Measurements from ENCODE around the gene VAPB.

VAPB gene

DNA sequence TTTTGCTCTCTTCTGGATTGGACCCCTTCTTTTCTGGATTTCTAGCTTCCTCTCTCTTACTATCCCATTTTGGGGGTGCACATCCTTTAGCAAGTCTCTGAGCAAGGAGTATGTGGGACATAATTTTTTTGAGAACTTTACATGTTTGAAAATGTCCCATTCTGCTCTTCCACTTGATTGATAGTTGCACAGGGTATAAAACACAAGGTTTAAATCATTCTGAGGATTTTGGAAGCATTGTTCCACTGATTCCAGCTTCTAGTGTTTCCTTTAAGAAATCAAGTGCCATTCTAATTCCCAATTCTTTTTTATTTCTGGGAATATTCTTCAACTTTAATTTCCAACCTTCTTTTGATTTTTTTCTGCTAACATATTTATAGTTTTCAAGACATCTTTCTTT lies 65.4 kb downstream of the VAPB start:
- Histone ChIP-seq H3K9me3 (ENCODE audit: control insufficient read depth, low read length) (no peaks in the 10 kb centered on the region), H3K4me1 (ENCODE audit: control insufficient read depth, insufficient read depth, low read length, poor library complexity, severe bottlenecking) (no peaks in the 10 kb centered on the region), H3K27me3 (replicated peaks; ENCODE audit: control insufficient read depth, insufficient read depth, low read length, poor library complexity, severe bottlenecking) (no peaks in the 10 kb centered on the region), H3K27ac (ENCODE audit: insufficient read depth, low read length, poor library complexity, severe bottlenecking) (no peak overlapping the region), H3K36me3 (ENCODE audit: control insufficient read depth, insufficient read depth, low read length) (no peaks in the 10 kb centered on the region), H3K4me3 (ENCODE audit: insufficient read depth, low read depth, low read length, poor library complexity, severe bottlenecking) (no peak overlapping the region)
- no peak for DNase-seq

DNA sequence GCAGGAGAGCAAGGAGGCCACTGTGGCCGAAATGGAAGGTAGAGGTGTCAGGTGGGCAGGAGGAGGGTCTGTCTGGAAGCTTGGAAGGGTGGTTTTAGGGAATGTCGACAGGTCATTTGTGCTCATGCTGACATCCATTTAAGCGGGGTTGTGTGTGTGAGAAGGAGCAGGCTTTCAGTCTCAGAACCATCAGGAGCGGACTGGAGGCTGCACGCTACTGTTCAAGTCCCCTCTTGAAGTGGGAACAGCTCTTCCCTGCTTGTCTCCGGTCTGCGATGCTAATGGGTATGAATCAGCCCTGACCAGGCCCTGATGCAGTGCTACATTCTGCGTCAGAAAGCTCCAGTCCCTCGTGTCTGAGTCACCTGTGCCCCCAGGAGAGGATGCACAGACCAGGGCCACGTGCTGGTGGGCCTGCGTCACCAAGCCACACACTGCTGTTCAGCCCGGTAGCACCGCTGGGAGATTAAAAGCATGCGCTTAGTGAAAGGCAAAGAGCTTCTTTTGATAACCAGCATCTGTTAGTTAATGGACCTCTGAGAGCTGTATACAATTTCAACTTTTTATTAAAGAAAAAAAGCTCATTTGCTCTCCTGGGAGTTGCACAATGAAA lies 68.2 kb downstream of the VAPB start:
- H3K27ac ChIP-seq (ENCODE audit: insufficient read depth, low read length, poor library complexity, severe bottlenecking): no peak overlapping the region
- H3K9me3 ChIP-seq (ENCODE audit: control insufficient read depth, low read length): no peaks in the 10 kb centered on the region
- no peaks in the 10 kb centered on the region for H3K36me3 ChIP-seq (ENCODE audit: control insufficient read depth, insufficient read depth, low read length)
- no peak overlapping the region for H3K4me3 ChIP-seq (ENCODE audit: insufficient read depth, low read depth, low read length, poor library complexity, severe bottlenecking)
- no peaks in the 10 kb centered on the region for H3K27me3 ChIP-seq (replicated peaks; ENCODE audit: control insufficient read depth, insufficient read depth, low read length, poor library complexity, severe bottlenecking)
- no peaks in the 10 kb centered on the region for H3K4me1 ChIP-seq (ENCODE audit: control insufficient read depth, insufficient read depth, low read length, poor library complexity, severe bottlenecking)
- DNase-seq: no peak

DNA sequence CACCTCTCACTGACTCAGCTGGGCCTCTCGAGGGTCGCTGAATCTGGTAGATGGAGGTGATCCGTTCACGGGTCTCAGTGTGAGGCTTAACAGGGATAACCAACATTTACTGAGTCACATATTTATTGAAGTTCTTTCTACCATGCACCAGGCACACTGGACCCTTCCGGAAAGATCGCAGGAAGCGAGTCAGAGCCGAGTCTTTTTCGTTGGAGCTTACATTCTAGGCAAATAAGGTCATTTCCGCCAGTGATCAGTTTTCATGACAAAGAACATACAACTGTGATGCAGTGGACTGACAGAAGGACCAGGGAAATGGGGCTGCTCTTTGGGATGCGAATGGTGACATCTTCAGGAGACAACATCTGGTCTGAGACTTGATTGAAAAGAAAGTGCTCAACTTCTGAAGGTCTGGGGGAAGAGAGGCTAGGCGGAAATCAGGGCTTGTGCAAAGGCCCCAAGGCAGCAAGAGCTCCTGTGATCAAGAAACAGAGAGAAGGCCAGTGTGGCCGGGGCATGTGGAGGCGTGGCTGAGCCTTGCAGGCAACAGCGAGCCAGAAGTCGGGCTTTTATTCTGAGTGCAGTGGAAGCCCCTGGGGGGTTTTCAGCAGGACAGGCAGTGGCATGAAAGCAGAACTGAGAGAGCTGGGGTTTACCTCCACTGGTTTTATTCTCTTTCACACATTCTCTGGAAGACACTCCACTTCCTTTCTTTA lies 69.5 kb downstream of the VAPB start:
- no peak for DNase-seq

DNA sequence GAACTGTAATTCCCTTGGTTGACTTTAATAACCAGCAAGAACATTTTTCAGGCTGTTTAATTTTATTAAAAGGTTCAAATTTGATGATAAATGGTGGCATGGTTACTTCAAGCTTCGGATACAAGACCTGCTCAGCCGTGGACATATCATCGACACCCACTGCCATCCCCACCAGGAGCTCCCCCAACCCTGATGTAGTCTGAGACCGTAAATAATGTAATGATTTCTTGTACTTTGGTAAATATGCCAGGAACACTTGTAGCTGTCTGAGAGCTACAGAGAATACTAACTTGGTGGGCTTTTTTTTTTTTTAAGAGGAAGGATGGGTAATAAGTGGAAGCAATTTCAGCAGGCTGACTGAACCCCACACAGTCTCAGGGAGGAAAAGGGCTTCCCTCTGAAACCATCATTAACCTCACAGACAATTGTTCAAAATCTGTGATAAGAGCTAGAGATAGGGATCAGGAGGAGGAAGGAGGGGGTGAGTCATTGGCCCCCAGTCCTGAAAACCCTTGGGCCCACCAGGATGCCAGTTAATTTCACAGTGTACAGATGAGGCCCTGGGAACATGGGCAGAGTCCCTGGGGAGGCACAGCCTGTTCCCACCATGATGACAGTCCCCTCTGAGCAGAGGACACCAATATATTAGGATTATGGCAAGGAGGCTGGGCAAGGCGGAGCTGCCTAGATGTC lies 70.2 kb downstream of the VAPB start:
- no peaks in the 10 kb centered on the region for H3K27me3 ChIP-seq (replicated peaks; ENCODE audit: control insufficient read depth, insufficient read depth, low read length, poor library complexity, severe bottlenecking)
- DNase-seq: no peak
- no peak overlapping the region for H3K27ac ChIP-seq (ENCODE audit: insufficient read depth, low read length, poor library complexity, severe bottlenecking)
- no peaks in the 10 kb centered on the region for H3K36me3 ChIP-seq (ENCODE audit: control insufficient read depth, insufficient read depth, low read length)
- H3K9me3 ChIP-seq (ENCODE audit: control insufficient read depth, low read length): no peaks in the 10 kb centered on the region
- no peak overlapping the region for H3K4me3 ChIP-seq (ENCODE audit: insufficient read depth, low read depth, low read length, poor library complexity, severe bottlenecking)
- H3K4me1 ChIP-seq (ENCODE audit: control insufficient read depth, insufficient read depth, low read length, poor library complexity, severe bottlenecking): no peaks in the 10 kb centered on the region

More for the DNA sequence above, 69.5 kb downstream of the VAPB start:
- Histone ChIP-seq H3K36me3 (ENCODE audit: control insufficient read depth, insufficient read depth, low read length) (no peaks in the 10 kb centered on the region), H3K4me1 (ENCODE audit: control insufficient read depth, insufficient read depth, low read length, poor library complexity, severe bottlenecking) (no peaks in the 10 kb centered on the region), H3K4me3 (ENCODE audit: insufficient read depth, low read depth, low read length, poor library complexity, severe bottlenecking) (no peak overlapping the region), H3K27me3 (replicated peaks; ENCODE audit: control insufficient read depth, insufficient read depth, low read length, poor library complexity, severe bottlenecking) (no peaks in the 10 kb centered on the region), H3K9me3 (ENCODE audit: control insufficient read depth, low read length) (no peaks in the 10 kb centered on the region), H3K27ac (ENCODE audit: insufficient read depth, low read length, poor library complexity, severe bottlenecking) (no peak overlapping the region)

DNA sequence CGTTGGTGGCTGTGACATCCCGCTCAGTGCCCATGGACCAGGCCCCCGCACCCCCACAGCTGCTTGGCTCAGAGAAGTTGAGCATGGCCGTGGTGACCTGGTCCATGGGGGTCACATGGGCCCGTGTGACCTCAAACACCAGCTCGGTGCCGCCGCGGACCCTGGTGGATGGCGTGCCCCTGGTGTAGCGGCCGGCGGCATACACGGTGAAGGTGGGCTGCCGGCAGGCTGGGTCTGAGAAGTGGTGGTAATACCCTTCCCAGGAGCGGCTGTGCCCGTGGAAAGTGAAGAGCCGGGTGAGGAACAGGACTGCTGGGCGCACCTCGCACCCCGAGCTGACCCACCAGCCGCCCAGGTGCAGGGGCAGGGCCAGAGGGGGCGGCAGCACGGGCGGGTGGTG lies 72.1 kb downstream of the VAPB start:
- DNase-seq: no peak
- Histone ChIP-seq H3K27me3 (replicated peaks; ENCODE audit: control insufficient read depth, insufficient read depth, low read length, poor library complexity, severe bottlenecking) (no peaks in the 10 kb centered on the region), H3K4me1 (ENCODE audit: control insufficient read depth, insufficient read depth, low read length, poor library complexity, severe bottlenecking) (no peaks in the 10 kb centered on the region), H3K9me3 (ENCODE audit: control insufficient read depth, low read length) (no peaks in the 10 kb centered on the region), H3K27ac (ENCODE audit: insufficient read depth, low read length, poor library complexity, severe bottlenecking) (no peak overlapping the region), H3K36me3 (ENCODE audit: control insufficient read depth, insufficient read depth, low read length) (no peaks in the 10 kb centered on the region), H3K4me3 (ENCODE audit: insufficient read depth, low read depth, low read length, poor library complexity, severe bottlenecking) (no peak overlapping the region)

DNA sequence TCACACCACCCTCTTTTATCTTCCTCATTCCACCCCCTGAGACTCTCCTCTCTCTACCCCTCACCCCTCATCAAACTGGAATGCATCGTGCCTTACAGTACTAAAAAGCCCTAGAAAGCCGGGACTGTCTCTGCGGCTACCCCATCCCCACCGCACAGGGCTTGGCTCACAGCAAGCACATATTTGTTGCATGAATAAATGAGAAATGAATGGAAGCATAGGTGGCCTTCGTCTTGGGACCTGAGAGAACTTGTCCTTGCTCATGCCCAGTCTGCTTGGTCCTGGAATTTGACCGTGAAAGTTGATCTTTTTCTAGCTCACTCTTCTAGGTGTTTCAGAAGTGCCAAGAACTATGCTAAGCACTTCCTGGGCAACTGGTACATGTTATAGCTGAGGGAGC lies 72.9 kb downstream of the VAPB start:
- H3K4me3 ChIP-seq (ENCODE audit: insufficient read depth, low read depth, low read length, poor library complexity, severe bottlenecking): no peak overlapping the region
- H3K36me3 ChIP-seq (ENCODE audit: control insufficient read depth, insufficient read depth, low read length): no peaks in the 10 kb centered on the region
- no peaks in the 10 kb centered on the region for H3K4me1 ChIP-seq (ENCODE audit: control insufficient read depth, insufficient read depth, low read length, poor library complexity, severe bottlenecking)
- no peaks in the 10 kb centered on the region for H3K9me3 ChIP-seq (ENCODE audit: control insufficient read depth, low read length)
- H3K27me3 ChIP-seq (replicated peaks; ENCODE audit: control insufficient read depth, insufficient read depth, low read length, poor library complexity, severe bottlenecking): no peaks in the 10 kb centered on the region
- no peak for DNase-seq
- no peak overlapping the region for H3K27ac ChIP-seq (ENCODE audit: insufficient read depth, low read length, poor library complexity, severe bottlenecking)

DNA sequence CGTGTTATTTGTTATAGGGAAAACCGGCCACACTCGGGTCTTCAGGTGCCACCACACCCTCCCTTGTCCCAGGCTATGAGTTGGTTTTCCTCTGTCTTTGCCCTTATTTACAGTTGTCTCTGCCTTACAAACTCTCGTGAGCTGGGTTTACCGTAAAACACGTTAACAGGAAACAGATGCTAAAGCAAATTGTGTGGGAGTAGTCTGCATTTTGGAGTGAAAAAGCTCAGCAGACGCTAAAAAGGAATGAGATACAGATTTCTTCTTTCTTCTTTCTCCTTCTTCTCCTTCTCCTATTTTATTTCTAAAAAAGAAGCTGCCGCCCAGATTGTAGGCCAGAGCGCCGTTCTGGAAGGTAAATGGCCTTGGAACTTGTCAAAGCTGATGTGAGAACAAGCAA lies 74.2 kb downstream of the VAPB start:
- no peaks in the 10 kb centered on the region for H3K4me1 ChIP-seq (ENCODE audit: control insufficient read depth, insufficient read depth, low read length, poor library complexity, severe bottlenecking)
- DNase-seq: no peak

DNA sequence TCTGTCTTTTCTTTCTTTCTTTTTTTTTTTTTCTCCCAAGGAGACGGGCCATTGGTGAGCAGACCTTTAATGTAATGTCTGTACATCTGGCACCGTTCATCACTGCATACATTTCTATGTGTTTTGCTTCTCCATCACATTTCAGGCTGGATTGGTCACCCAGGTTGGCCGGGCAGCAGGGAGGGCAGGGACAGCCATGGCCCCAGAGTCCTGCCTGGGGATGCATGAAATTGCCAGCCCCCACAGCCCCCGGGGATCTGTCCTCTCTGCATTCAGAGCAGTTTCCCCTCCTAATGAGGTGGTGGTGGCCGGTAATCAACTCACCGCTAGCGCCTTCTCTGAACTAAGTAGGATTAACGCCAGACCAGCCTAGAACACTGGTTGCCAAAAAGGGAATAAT lies 75.8 kb downstream of the VAPB start:
- Histone ChIP-seq H3K4me1 (ENCODE audit: control insufficient read depth, insufficient read depth, low read length, poor library complexity, severe bottlenecking) (no peaks in the 10 kb centered on the region), H3K36me3 (ENCODE audit: control insufficient read depth, insufficient read depth, low read length) (no peaks in the 10 kb centered on the region), H3K9me3 (ENCODE audit: control insufficient read depth, low read length) (no peaks in the 10 kb centered on the region), H3K27ac (ENCODE audit: insufficient read depth, low read length, poor library complexity, severe bottlenecking) (no peak overlapping the region), H3K27me3 (replicated peaks; ENCODE audit: control insufficient read depth, insufficient read depth, low read length, poor library complexity, severe bottlenecking) (no peaks in the 10 kb centered on the region), H3K4me3 (ENCODE audit: insufficient read depth, low read depth, low read length, poor library complexity, severe bottlenecking) (no peak overlapping the region)
- no peak for DNase-seq

More for the DNA sequence above, 74.2 kb downstream of the VAPB start:
- Histone ChIP-seq H3K9me3 (ENCODE audit: control insufficient read depth, low read length) (no peaks in the 10 kb centered on the region), H3K27ac (ENCODE audit: insufficient read depth, low read length, poor library complexity, severe bottlenecking) (no peak overlapping the region), H3K27me3 (replicated peaks; ENCODE audit: control insufficient read depth, insufficient read depth, low read length, poor library complexity, severe bottlenecking) (no peaks in the 10 kb centered on the region), H3K36me3 (ENCODE audit: control insufficient read depth, insufficient read depth, low read length) (no peaks in the 10 kb centered on the region), H3K4me3 (ENCODE audit: insufficient read depth, low read depth, low read length, poor library complexity, severe bottlenecking) (no peak overlapping the region)

DNA sequence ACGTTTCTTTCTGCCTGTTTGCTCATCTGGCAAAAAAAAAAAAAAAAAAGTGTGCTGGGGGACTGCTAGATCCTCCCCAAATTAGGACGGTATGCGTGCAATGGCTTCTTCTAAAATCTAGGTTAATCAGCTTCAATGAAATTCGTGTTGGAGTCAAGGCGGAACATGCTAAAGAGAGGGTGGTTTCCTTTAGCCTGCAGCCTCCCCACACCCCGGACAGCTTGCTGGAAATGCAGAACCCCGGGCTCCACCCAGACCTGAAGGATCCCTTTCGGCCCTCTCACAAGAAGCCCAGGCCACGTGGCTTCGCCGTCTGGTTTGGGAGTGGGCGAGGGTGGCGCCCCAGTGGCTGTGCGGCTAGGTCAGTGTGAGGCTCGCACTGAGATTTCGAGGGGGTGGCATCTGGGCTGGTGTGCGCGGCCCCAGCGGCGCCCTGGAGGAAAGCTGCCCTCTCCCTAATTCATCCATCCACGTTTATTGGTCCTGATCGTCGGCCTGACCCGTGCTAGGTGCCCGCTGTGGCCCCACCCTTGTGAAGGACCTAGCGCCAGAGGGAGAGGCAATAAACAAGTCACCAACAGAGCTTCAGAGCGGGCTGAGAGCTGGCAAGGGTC lies 77.2 kb downstream of the VAPB start:
- H3K27me3 ChIP-seq (replicated peaks; ENCODE audit: control insufficient read depth, insufficient read depth, low read length, poor library complexity, severe bottlenecking): no peaks in the 10 kb centered on the region
- no peaks in the 10 kb centered on the region for H3K9me3 ChIP-seq (ENCODE audit: control insufficient read depth, low read length)
- no peak overlapping the region for H3K4me3 ChIP-seq (ENCODE audit: insufficient read depth, low read depth, low read length, poor library complexity, severe bottlenecking)
- H3K4me1 ChIP-seq (ENCODE audit: control insufficient read depth, insufficient read depth, low read length, poor library complexity, severe bottlenecking): no peaks in the 10 kb centered on the region
- no peak for DNase-seq
- no peaks in the 10 kb centered on the region for H3K36me3 ChIP-seq (ENCODE audit: control insufficient read depth, insufficient read depth, low read length)
- H3K27ac ChIP-seq (ENCODE audit: insufficient read depth, low read length, poor library complexity, severe bottlenecking): no peak overlapping the region
